Stimulated activated CD4-positive, alpha-beta T cell treated with anti-CD3 and anti-CD28 coated beads, Interleukin-2, amount 100 ng/mL, for 24 hours (primary cell): ENCODE results near the gene NUDT4.
A peak's percentile ranks its signal among the peaks of the same experiment; 100 is the strongest.
"Not testable (repeated sequence)": the region's sequence is repeated elsewhere in the genome, so short reads cannot be mapped to it uniquely, and the experiment has no call there.

Experiments
- DNase-seq, 2 donors: peaks; one replicate each; pipeline ENCODE4 v3.0.0-alpha.2; 2020

Gene NUDT4

DNA sequence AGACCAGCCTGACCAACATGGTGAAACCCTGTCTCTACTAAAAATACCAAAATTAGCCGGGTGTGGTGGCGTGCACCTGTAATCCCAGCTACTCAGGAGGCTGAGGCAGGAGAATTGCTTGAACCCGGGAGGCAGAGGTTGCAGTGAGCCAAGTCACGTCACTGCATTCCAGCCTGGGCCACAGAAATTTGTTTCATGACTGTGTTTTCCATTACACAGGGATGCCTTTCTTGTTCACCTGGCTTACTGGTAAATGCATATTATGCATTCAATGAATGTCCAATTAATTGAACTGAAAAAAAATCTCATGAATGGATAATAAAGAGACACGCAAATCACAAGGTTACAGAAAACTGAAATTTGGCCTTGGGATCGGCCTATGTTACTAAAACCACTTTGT lies 54.3 kb downstream of the NUDT4 start:
- not testable (repeated sequence) for DNase-seq

DNA sequence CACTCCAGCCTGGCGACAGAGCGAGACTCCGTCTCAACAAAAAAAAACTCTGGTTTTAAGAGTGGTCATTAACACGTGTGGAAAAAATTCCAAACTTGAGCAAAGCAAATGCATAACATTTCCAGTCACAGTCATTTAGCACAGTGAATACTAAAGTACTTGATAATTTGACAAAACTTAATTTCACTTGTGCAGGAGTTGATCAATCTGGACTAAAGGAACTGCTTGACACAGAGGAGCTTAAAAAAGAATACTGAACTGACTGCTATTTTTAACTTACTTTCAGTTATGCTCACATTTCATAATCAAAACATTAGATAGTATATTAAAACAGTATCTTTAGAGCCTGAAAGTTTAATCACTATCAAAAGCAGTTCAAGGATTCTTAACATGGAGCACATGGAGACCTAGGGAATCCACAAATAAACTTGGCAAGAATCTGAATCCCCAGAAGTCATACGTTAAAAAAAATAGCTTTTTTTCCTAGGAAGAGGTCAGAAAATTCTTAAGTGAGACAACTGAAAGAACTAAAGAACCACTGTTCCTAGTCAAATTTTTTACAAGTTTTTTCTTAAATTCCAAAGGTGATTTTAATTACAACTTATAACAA lies 56.6 kb downstream of the NUDT4 start:
- DNase-seq = no peak

DNA sequence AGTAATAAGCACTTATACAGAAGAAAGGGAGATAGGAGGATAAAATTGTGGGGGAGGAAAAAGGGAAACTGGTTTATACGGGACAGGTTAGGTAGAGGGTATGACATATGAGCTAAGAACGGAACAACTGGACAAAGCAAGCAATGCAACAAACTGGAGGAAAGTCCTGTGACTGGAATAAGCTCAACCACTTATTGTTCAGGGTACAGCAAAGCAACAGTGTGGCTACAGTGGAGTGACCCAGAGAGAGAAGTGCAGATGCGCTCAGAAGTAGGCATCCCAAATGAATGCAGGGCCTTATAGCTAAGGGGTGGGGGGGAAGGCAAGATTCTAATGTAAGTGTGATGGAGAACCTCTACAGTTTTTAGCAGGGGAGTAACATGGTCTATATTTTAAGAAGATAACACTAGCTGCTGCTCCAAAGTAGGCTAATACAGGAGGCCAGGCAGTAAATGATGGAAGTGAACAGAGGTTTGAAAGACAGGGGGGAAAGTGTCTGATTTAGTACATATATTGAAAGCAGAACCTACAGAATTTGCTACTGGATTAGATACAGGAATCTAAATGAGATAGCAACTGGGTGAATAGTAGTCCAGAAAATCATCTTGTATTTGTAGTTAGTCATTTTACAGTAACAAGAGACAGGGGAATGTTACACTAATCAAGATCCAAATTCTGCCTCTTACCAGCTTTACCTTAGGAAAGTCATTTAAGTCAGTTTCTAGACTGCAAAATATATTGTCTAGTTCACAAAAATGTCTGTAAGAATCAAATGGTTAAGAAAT lies 60.7 kb downstream of the NUDT4 start:
- no peak for DNase-seq

DNA sequence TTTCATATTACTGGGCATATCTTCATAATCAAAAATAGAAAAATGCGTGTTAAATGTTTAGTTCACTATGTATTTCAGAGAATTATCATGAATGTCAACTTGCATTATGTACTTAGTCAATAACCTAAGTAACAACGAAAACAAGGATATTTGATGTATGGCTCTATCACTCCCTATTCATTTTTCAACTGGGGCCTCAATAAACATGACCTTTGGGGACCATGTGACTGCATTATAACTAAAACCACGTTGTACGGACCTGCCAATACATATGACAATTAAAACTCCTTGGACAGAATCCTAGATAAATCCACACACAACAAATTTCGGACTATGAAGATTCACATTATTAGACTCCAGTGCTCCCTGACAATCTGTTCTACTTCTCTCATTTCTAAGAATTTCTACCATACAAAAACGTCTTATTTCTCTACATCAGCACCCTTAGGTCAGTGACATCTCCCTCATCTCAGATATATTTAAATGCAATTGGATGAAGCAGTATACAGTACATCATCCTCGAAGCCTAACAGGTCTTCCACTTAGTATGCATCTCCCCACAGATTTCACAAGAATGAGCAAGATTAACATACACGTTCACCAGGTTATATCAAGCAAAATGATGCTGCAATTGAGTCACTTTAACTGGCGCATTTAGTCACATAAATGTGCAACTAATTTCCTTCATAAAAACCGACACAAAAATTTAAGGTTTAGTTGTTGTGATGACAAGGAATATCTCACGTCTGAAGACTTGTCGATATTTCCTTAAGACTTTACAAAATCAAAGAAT lies 62.5 kb downstream of the NUDT4 start:
- DNase-seq = no peak

DNA sequence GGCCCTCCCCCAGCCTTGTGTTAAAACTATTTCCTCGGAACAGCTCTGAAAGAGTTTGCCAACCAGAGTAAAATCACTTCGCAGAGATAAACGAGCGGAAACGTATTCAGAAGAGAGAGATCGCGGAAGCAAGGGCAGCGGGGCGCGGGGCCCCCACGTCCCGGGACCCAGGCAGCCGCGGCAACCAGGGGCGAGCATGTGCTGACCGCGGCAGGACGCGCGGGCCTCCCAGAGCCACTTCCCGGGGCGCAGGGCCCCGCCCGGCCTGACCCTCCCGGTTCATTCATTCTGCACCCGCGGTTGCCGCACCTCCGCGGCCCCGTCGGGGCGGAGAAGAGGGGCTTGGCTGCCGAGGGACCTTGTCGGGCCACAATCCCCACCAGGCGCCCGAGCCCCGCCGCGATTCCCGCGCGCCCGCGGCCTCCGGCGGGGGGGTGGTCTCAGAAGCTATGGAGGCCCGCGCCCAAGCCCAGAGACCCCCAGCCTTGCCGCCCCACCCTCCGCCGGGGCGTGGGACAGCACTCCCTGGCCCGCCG lies 63.4 kb downstream of the NUDT4 start:
- peak; percentile 43 to 45 for DNase-seq

DNA sequence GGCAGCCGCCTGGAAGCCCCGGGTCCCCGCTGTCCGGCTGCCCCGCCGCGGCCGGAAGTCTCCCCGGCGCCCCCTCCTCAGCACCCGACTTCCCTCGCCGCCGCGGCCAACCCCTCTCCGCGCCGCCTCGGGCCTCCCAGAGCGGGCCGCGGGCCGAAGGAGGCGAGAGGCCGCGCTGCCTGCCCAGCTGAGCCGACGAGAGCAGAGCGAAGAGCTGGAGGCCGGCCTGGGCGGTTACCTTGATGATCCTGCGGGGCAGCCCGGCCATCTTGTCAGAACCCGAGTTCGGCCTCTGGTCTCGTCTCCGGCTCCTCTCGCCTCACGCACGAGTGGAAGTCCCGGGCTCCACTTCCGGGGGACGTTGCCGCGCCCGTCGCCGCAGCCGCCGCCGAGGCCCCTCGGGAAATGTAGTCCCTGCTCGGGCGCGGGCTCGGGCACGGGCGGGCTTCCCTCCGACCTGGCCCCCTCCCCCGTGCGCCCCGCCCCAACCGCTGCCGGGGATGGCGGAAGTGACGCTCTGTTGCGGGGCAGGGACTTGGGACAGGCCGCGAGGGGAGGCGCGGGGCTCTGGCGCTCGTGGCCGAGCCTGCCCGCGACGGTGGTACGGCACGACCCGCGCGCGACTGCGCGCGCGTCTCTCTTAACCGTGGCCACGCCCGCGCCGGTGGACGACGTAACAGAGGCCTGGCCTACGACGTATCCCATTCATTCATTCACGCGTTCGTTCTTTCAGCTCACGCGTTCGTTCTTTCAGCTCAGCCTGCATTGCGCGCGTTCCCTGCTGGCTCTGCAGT lies 64.1 kb downstream of the NUDT4 start, which contains the start of gene UBE2N:
Gene UBE2N, minus strand, starts transcription at position 331 of the 794 bp plus-strand sequence. Its CDS starts 63 bp downstream, at position 268.
- DNase-seq = peak; percentile 97 to 98

DNA sequence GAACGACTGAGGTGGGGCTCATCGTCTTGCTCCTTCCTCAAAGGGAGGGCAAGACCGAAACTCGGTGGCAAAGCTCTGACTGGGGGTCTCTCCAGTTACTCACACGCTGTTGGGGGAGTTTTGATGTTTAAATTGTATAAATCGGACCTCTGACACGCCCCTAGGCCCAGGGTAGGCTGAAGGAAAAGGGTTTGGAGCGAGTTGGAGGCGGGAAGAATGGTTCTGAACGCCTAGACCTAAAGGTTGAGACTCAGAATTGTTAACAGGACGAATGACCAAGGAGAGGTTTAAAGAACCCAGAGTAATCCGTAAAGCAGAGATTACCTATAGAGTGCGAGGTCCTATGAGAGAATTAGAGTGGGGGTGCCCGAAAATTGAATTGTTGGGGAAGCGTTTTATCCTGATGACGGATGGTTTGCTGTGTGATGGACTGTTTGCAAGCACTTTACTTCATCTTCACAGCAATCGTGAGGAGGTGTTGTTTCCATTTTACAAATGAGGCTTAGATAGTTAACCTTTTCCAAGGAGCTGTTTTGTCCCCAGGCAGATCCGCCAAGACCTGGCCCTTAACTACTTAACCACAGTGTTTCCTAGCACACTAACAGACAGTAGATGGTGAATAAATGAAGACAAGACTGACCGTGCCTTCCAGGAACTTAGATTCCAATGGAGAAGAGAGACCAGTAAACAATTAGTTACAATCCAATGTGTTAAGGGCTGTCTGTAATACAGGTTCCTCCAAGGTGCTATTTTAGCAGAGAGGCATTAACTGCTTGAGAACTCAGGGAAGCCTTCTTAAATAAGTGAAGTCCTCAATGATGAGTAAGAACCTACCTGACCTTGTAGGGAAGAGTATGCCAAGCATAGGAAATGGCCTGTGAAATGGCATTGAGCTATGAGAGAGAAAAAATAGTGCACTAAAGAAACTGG lies 65.0 kb downstream of the NUDT4 start:
- DNase-seq = no peak

DNA sequence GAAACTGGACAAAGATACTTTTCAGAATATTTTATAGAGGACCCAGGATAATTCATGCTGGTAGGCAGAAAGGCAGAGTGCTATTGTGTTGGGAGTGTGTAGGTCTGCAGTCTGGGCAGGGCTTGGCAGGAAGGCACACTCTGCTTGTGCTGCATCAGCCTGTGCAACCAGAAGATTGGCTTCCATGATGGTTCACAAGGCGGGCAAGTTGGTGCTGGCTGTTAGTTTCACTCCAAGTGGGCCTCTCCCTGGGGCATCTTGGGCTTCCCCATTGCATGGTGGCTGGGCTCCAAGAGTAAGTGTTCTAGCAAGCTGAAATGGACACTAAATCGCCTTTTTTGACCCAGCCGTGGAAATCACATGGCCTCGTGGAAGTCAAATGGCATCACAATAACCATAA lies 65.9 kb downstream of the NUDT4 start:
- DNase-seq = no peak

DNA sequence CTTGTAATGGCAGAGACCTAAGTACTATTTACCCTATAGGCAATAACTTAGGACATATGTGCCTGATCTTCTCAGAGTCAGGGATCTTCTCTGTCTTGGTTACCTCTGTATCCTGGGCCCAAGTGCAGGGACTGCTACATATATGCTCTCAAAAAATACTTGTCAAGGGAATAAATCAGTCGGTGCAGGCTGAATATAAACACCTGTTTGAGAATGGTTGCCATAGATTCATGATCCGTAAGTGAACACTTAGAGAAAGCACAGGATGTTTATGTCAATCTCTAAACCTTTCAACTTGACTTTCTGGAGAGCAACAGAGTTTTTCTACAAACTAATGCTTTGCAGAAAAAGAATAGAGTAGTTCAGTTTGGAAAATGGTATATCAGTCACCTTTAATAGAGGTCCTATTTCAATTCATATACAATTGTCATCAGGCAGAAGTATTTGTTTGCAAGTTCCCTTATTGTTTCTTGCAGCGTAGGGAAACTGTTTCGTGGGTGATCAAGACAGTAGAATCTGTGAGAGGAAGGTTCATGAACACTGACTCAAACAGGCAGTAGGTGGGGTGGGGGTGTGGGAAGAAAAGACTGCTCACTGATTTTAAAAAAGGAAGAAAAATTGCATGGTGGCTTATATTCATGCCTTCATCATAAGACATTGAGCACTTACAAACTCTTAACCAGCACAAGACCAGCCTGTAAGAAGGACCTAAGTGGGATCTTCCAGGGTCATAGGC lies 70.0 kb downstream of the NUDT4 start:
- DNase-seq = peak in 1 of 2 donors; percentile 39

DNA sequence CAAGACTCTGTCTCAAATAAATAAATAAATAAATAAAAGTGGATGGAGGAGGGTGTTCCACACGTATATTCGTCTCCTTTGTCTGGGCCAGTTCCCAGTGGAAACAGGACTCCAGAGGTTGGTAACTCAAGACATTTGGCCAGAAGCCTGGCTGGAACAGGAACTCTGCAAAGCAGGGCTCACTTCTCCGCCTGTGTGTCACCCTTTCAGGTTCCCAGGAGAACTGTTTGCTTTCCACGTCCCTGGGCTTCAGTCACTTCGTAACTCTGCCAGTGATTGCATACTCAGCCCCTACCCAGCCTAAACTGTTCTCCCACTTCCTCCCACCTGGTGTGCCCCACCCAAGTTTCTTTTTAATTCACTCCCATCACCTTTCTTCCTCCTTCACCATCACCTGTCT lies 71.1 kb downstream of the NUDT4 start:
- no peak for DNase-seq

DNA sequence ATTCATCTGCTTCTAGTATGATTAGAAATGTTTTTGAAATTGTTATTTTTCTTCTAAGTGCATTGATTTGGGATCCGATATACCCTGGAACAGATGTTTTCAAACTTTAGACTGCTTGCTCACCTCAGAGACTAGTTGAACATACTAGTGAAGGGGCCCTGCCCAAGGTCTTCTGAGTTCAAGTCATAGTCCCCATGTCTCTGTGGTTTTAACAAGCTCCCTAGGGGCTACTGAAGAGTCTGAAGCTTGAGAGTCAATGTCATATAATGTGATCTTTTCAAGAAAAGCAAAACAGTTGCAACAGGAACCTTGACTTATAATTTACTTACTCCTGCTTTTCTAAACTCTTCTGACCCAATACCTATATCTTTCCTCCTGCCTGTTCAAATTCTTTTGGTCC lies 71.6 kb downstream of the NUDT4 start:
- no peak for DNase-seq

DNA sequence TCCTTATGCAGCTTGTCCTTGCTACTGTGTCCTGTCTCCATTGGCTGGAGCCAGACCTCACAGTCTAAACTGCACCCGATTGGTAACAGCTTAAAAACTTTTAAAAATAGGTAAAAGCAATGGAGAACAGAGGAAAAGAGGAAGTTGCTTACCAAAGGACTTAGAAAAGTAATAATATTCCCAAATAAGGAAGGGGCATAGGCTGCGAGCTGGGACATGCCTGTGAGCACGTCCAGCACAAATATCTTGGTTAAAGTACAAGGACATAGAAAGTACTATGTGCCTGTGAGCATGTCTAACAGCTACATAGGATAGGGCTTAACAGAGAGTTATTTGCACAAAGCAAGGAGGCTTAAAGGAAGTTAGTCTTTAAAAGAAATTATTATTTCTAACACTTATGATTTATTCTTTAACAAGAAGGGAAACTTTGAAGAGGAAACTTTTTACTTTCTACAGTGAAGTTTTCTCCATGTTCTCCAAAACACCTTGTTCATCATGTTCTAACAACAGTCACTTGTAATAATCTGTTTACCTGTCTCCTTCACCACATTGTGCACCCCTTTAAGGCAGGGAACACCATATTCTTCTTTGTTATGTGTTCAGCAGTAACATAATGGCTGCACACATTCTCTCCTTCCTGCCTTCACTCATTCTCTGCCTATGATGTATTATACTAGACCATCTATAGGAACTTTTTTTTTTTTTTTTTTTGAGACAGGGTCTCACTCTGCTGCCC lies 73.9 kb downstream of the NUDT4 start:
- no peak for DNase-seq

DNA sequence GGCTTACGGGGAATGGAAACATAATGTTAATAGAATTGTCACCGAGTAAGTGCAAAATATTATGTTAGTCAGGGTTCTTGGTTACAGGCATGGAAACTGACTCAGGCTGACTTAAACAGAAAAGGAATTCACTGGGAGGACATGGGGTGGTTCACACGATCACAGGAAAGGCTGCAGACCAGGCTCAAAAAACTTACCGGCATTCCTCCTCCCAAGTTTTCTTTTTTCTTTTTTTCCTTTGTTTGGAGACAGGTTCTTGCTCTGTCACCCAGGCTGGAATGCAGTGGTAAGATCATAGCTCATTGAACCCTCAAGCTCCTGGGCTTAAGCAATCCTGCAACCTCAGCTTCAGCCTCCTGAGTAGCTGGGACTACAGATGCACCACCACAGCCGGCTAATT lies 75.9 kb downstream of the NUDT4 start:
- no peak for DNase-seq

DNA sequence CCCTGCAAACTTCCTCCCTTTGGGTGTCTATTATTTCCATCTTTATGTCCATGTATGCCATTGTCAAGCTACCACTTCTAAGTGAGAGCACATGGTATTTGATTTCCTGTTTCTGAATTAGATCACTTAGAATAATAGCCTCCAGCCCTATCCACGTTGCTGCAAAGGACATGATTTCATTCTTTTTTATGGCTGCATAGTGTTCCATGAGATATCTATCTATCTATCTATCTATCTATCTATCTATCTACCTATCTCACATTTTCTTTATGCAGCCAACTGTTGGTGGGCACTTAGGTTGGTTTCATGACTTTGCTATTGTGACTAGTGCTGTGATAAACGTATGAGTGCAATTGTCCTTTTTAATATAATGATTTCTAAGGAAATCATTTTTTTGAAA lies 78.4 kb downstream of the NUDT4 start:
- DNase-seq = no peak
